KG1 (cell line): ENCODE measurements around the gene CBLN3.

Experiments used
- DNase-seq: peaks from one replicate; lab custom pipeline; 2025; lab: John Stamatoyannopoulos, UW

Gene CBLN3

DNA sequence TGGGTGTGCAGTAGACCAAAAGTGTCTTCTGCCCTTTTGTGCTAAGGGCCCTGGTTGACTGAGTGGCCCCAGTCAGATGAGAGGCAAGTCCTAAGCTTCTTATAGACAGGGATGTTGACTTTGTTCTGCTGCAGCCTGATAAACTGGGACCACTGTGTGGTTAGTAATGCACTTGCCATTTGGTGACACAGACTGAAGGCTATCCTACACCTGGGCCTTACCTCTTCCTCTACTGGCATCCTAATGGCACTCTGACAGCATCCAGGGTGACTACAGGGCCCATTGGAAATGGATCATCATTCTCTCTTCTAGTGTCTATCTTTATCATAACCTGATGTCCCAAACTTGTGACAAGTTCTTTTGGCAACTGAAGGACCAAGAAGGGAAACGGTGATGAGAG is 9.8 kb upstream of the CBLN3 start:
- no peak for DNase-seq

DNA sequence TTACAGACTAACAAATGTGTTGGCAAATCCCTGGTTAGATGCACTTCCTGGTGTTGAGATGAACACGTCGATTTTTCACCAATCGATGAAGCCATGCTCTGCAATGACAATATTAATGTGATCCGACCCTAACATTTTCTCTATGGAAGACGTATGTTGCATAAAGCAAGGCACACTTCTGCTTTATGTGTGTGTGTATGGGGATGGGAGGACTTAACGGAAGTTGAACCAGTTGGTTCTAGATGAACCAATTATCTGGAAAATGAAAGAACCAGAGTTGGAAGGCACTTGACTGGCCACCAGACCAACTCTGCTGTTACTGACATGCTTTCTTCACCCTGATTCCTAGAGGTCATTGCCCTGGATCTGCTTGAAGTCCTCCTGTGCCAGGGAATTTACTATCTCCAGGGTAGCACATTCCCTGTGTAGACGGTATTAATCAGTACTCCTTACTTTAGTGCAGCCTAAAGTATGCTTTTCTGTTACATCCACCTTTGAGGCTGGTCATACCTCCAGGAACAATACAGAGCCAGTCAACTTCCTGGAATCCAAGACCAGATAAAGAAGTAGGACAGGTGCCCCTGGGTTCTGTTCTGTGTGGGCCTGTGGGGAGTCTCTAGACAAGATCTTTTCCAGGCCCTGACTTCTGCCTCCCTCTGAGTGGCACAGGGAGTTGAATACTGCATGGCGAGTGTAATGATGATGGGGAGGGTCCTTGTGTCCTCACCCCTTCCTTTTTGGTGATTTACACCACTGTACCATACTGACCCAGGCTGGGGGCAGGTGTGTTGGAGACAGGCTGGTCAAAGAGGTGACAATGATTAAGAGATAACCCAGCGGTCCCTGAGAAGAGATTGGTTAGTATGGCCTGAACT is 9.0 kb upstream of the CBLN3 start:
- DNase-seq = no peak

DNA sequence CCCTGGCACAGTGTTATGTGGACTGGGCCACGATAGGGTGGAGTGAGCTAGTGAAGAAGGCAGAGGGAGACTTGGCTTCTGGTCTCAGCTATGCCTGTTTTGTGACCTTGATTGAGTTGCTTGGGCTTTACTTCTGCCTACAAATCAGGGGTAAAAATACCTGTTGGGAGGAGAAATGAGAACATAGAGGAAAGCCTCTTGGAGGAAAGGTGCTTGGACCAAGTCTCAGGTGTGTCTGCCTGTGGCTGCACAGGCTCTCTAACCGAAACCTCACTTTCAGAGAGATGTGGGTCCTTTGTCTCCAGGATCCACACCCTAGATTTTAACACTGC is 8.2 kb upstream of the CBLN3 start:
- DNase-seq = no peak

DNA sequence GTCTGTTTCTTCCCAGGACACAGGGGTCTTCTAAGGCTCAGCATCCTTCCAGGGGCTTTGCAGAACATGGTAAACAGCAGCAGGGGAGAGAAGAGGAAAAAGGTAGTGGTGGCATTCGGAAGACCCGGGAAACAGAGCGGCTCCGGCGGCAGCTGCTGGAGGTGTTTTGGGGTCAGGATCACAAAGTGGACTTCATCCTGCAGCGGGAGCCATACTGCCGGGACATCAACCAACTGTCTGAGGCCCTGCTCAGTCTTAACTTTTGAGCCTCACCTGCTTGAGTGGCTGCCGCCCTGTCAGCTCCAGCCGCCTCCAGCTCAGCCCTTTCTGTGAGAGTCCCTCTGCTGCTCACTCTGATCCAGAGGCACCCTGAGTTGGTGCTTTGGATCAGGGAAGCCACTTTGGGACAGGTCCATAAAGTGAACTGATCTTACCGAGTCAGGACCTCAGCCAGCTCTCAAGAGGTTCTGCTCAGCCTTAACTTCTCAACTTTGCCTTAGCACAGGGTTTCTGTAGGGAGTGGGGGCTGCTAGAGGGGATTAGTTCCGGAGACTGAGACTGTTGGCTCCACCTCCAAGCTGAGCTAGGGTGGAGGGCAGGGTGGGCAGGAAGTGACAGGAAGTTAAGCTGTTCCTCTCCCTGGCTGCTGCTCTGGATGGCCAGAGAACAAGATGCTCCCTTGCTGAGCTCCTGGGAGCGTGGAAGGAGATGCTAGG is 7.7 kb upstream of the CBLN3 start:
- peak; percentile 16 for DNase-seq

DNA sequence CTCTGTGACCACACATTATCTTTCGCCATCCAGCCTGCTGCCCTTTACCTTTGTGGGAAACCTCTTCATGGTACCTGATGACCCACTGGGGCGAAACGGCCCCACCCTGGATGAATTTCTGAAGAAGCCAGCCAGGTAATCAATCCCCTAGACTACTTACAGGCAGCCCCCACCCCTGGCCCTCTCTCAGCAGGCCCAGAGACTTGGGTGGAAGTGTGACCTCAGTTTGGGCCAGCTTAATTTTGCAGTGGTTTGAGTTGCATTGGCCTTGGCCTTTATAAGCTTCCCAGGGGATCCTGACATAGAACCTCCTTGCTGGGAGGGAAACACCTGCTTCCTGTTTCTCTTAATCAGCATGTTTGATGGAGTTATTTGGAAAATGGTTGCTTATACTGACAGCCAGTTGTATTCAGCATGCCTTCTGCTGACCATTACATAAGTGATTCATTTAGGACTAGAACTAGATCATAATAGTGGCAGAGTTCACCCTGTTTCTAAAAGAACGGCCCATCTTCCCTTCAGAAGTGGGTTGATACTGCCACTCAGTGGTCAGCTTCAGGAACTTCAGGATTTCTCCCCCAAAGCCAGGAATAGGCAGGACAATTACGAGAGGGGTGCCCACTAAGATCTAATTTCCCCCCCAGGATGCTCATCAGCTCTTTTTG is 7.0 kb upstream of the CBLN3 start:
- DNase-seq = peak; percentile 72

DNA sequence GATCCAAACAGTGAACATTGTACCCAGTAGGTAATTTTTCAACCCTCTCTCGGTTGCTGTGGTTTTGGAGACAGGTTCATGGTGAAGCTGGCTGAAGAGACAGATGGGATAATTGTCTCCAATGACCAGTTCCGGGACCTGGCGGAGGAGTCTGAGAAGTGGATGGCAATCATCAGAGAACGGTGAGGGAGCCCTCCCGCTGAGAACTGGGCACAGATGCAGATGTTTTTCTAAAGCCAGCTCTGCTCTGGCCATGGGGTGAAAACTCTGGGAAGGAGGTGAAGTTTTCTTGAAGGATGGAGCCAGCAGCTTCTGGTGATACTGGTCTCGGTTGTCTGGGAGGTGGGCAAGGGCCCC is 6.5 kb upstream of the CBLN3 start:
- no peak for DNase-seq

DNA sequence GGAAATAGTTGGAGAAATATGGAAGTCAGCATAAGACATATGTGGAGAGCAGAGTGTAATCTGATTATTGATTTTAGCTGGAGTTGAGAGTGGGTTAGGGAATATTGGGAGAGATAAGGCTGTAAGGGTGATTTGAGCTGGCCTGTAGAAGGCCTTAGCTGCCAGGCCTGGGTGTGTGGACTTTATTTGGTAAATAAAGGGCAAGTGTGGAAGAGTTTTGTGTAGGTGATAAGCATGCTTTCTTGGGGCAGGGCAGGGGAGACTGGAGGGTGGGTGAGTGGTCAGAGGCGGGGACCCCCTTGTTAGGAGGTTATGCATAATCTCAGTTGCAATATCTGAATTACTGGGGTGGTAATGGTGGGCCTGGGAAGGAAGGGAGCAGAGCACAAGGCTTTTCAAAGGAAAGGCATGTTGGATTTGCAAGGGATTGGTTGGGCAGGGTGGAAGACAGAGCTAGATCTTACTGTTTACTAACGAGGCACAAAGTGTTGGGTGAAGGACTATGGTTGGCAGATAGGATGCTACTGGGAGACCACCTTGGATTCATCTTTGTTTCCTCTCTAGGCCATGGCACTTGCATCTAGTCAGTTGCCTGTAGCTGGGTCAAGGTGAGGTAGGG is 5.8 kb upstream of the CBLN3 start:
- no peak for DNase-seq

DNA sequence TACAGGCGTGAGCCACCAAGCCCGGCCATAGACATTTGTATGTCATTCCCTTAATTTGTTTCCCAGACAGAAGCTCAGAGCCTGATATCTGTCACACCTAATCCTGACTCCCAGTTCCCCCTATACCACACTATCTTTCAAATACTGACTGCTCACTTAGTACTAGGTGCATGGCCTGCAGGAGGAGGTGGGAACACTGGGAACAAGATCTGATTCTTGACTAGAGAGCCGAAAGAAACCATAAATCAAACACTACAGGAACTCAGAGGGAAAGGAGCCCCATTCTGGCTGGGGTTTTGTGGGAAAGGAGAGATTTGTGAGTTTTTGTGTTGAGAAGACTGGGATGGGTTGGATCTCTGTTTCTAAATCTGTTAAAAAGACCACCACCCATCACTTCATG is 5.2 kb upstream of the CBLN3 start:
- no peak for DNase-seq

DNA sequence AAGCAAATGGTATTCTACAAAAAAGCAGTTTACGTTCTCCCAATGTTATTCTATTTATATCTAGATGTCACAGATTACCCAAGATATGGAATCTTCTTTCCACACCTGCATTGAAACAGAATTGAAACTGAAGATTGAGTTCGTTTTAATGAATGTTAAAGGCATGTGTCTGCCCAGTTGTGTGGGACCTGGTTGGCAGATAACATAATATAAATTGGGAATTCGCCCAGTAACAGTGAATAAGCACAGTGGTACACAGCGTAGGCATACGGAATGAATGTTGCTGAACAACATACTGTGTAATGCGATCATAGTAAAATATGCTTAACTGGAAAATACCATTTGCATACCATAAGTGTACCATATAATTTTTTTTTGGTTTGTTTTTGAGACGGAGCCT is 4.6 kb upstream of the CBLN3 start:
- no peak for DNase-seq

DNA sequence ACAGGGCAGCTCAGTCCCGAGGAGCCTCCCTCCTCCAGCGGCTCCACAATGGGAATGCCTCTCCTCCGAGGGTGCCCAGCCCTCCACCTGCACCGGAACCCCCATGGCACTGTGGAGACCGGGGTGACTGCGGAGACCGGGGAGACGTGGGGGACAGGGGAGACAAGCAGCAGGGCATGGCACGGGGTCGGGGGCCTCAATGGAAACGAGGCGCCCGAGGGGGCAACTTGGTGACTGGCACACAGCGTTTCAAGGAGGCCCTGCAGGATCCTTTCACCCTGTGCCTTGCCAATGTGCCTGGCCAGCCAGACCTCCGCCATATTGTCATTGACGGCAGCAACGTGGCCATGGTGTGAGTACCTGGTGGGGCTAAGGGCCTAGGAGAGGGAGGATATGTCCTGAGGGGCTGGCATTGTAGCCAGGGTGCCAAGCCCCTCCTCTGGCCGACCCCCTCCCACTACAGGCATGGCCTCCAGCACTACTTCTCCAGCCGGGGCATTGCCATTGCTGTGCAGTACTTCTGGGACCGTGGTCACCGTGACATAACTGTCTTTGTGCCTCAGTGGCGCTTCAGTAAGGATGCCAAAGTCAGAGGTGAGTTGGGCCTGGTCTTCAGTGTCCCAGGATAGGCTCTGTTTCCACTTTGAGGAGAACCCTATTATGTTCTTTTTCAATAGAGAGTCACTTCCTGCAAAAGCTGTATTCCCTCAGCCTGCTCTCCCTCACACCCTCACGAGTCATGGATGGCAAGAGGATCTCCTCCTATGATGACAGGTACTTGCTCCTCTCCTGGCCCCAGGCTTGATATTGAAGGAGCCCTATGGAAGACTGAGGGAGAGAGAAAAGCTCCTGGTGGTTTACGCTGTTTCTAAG is 3.0 kb upstream of the CBLN3 start:
- no peak for DNase-seq

DNA sequence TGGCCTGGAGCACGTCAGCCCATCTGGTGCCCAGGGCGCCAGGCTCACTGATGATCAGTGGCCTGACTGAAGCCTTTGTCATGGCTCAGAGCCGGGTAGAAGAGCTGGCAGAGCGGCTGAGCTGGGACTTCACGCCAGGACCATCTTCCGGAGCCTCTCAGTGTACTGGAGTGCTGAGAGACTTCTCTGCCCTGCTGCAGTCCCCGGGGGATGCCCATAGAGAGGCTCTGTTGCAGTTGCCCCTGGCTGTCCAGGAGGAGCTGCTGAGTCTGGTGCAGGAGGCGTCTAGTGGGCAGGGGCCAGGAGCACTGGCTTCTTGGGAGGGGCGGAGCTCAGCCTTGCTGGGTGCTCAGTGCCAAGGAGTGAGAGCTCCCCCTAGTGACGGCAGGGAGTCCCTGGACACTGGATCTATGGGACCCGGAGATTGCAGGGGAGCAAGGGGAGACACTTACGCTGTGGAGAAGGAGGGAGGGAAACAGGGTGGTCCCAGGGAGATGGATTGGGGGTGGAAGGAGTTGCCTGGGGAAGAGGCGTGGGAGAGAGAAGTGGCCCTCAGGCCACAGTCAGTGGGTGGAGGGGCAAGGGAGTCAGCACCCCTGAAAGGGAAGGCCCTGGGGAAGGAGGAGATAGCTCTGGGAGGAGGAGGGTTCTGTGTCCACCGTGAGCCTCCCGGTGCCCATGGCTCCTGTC is 2.2 kb upstream of the CBLN3 start:
- peak; percentile 88 for DNase-seq

DNA sequence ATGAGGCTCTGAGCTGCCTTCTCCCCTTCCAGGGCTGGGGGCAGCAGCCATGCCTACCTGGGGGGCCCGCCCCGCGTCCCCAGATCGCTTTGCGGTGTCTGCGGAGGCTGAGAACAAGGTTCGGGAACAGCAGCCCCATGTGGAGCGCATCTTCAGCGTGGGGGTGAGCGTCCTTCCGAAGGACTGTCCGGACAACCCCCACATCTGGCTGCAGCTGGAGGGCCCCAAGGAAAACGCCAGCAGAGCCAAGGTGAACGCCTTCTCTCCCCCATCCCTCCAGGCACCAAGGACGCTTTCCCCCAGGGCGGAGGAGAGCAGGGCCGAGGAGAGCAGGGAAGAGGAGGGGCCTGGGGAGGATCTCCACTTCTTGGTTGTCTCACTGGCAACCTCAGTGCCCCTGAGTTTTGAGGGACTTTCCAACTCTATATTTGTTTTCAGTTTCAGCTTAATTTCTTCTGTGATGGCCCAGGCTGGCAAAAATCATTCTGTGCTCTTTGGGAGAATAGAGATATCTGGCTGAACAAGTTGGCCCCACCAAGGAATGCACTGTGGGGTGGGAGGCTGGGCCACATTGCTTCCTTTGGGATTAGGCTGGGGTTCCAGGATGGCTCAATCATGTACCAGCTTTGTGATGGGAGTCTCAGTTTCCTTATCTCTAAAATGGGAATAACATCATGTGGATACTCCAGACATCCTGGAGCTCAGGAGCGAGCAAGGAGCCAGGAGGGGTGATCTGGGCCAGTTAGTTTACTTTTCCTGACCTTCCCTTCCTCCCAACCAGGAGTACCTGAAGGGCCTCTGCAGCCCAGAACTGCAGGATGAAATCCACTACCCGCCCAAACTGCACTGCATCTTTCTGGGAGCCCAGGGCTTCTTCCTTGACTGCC is 1.5 kb upstream of the CBLN3 start:
- DNase-seq = no peak

DNA sequence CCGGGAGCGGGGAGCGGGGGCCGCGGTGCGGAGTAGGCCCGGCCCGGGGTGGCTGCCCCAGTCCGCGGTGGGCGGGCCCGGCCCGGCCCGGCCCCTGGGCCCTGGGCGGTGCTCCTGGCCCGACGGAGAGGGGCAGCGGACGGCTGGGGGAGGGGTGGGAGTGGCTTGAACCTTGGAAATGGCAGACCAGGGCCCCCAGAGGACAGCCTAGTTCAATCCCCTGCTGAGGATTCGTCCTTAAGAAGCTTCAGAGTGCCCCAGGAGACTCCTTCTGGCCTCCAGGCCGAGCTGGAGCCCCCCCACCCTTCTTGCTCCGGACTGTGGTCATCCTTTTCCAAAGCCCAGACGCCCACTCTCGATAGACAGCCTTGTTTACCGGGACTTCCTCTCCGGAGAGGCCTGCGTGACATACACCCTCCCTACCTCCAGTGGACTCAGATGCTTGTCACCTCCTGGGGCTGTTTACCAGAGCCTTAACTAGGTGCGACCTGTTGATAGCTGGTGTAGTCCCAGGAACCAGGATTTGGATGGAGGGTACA is 744 bp upstream of the CBLN3 start:
- DNase-seq = peak; percentile 43

DNA sequence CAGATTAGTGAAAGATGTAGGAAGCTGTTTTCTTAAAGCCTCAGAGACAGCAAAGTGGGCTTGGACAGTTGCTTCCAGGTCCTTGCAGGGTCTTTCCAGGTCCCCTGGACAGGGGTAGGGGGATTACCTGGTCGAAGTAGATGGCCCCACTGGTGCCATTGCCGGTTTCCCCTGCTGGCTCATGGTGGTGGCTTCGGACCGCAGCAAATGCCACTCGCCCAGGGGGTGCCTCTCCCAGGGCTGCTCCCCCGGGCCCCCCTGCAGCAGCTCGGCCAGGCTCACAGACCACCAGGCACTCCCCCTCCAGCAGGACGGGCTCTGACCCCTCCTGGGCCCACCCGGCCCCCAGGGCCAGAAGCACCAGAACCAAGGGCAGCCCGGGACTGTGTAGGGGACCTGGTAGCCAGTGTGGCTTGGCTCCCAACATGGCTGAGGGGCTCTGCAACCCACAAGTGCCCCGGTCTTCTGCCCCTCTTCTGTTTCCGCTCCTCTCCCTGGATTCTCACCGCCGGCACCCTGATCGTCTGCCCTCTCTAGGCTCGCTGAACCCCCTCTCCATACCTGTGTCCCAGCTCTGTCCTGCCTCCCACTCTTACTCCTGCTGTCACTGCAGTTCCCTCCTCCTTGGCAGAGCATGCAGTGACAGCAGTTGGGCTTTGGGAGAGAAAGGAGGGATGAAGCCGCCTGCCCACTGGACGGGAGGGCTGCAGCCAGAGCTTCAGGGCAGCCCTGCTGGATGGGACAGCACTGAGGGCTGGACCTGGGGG is 657 bp downstream of the CBLN3 start:
- DNase-seq = no peak

DNA sequence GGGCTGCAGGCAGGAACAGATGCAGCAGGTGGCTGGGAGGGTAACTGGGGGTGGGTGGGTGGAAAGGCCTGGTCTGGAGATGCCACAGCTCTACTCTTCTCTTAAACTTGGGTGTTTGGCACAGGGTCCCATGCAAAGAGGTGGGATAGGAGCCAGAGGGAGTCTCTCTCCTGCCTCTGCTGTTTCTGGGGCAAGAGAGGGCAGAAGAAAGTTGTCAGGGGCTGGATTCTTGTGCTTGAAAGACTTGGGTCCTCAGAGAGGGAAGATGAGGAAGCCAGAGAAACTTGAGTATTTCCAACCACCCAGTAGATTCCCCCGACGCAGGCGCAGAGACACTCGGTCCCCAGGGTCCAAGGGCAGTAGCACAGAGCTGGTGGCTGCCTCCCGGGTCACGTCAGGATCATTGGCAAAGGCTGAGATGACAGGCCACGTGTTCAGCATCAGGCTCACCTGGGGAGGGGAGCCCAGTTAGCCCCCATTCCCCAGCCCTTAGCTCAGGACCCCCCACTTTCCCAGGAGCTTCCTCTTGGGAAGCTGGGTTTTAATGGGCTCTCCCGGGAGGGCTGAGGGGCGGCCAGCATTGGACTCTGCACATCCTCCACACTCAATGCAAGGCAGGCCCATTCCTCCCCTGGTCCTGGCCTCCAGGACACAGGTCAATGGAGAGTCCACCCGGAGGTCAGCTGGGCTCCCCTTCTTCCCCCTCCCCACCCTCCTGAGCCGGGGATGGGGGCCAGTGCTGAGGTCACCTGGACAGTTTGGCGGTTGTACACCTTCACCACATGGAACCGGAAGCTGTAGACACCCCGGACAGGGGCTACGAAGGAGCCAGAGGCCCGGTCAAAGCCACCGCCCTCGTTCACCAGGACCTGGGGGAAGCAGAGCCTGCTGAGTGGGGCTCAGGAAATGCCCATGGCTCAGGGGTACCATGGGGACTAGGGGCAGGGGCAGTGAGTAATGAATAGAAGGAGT is 1.6 kb downstream of the CBLN3 start:
- DNase-seq = no peak

DNA sequence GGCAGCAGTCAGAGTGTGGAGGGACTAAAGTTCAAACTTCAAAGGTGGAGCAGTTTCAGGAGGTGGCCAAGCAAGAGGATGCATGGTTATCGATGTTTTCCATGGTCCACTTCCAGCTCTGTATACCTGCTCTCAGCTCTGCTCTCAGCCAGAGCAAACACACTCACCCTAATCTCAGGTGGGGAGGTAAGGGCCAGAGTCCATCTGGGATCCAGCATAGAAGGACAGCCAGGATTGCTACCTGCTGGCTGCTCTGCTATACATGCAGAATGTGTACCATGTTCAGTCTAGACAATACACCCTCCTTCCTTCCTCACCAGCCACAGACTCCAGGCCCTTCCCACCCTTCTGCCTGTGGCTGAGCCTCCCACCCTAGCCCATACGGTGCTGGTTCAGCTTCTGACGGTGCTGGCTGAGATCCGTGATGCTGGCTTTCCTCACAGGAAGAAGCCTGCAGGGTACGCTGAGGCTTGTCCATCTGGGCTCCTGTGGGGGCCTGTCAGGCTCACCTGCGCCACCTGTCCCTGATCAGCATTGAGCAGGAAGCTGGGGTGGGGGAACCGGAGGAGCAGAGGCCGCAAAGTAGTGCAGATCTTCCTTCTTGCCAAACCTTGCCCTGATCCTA is 2.4 kb downstream of the CBLN3 start:
- no peak for DNase-seq

DNA sequence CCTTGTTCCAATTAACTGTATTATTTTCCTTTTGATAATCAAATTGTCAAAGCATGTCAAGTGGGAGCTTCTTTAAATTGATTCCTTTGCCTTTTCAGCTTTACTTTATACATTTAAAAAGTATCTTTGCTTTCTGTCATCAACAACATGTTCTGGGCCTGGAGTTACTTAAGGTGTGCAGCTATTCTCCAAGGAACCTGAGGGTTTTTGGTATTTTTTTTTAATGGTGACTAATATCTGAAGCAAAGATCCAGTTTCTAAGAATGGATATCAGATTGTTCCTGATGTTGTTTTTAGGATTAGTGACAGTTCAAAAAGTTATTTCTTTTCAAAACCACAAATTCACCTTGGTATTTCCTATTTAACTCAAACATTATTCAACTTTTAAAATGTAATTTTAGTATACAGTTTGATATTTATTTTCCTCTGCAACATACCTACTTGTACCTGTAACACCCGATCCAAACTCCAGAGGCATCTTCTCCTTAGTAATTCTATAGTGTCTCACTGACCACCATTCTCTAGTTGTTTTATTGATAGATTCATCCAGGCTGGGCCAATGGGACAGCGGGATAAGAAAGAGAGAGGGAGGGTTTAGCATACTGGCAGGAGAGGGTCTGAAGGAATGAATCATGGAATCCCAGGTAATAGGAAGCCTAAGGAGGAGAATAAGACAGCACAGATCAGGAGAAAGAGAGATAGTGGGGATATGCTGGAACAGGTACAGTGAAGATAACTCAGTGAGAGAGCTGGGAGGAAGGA is 3.1 kb downstream of the CBLN3 start:
- no peak for DNase-seq
